ENCODE data around the gene SFRP5.

Gene SFRP5

DNA sequence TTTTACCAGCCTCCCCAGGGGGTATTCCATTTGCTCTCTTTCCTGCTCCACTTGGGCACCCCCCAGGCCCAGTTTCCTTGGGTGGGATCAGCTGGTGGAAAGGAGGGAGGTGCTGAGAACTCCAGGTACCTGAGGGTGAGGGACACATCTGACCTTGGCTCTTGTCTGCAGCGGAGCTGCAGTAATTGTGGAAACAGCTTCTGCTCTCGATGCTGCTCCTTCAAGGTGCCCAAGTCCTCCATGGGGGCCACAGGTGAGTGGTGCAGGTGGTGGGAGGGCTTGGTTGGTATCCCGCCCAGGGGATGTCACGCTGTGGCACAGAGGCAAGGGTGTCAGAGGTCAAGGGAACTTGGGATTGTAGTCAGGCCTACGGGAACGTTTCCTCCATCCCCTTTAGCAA lies 14.3 kb downstream of the SFRP5 start:
- no peak overlapping the region for H2AFZ ChIP-seq (ENCODE audit: low read length)
- no peaks in the 10 kb centered on the region for H3K79me2 ChIP-seq (ENCODE audit: insufficient read depth, low read length)
- no peak overlapping the region for H3K4me3 ChIP-seq (ENCODE audit: low read depth, low read length, poor library complexity, severe bottlenecking)
- H4K20me1 ChIP-seq (ENCODE audit: insufficient read depth, low read length) = no peaks in the 10 kb centered on the region
- H3F3A ChIP-seq (ENCODE audit: insufficient read depth, low read length) = no peaks in the 10 kb centered on the region
- no peak for TF ChIP-seq CTCF (IDR thresholded peaks at IDR 0.05; ENCODE audit: low read length)
- no peak for TF ChIP-seq EZH2 (IDR thresholded peaks at IDR 0.05; ENCODE audit: borderline replicate concordance, low read length)
- H3K36me3 ChIP-seq (ENCODE audit: insufficient read depth, low read length) = peaks cover 25% of the 10 kb centered on the region
- no peaks in the 10 kb centered on the region for H3K27me3 ChIP-seq (ENCODE audit: insufficient read depth, low read length)
- H3K9me3 ChIP-seq (ENCODE audit: low read length) = no peaks in the 10 kb centered on the region
- H3K4me2 ChIP-seq (ENCODE audit: low read length) = no peak overlapping the region
- no peak overlapping the region for H3K9ac ChIP-seq (ENCODE audit: low read length)
- no peaks in the 10 kb centered on the region for H3K4me1 ChIP-seq (ENCODE audit: insufficient read depth, low read length, severe bottlenecking)
- H3K27ac ChIP-seq (ENCODE audit: low read depth, low read length, poor library complexity, severe bottlenecking) = no peak overlapping the region
- no peaks in the 10 kb centered on the region for H3K9me2 ChIP-seq (ENCODE audit: low read depth, low read length)

DNA sequence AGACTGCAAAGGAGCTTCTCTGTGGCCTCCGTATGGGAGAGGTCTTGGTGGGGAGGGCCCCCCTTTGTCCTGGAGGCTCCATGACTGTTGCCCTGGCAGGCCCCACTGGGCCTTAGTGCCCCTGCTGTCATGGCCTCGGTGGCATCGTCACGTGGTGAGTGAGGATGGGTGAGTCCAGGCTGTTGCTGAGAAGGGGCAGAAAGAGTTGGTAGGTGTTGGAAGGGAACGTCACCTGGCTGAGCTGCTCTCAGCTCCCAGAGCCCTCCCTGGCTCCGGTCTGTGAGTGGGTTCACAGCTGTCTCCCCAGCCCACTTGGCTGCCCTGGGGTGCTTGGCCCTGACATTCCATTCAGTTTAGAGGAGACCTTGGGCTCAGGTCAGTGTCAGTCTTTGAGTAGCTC lies 16.1 kb downstream of the SFRP5 start:
- no peak overlapping the region for H3K4me3 ChIP-seq (ENCODE audit: low read depth, low read length, poor library complexity, severe bottlenecking)
- no peaks in the 10 kb centered on the region for H3K9me2 ChIP-seq (ENCODE audit: low read depth, low read length)
- H3K36me3 ChIP-seq (ENCODE audit: insufficient read depth, low read length) = peaks cover 36% of the 10 kb centered on the region
- H3F3A ChIP-seq (ENCODE audit: insufficient read depth, low read length) = no peaks in the 10 kb centered on the region
- no peaks in the 10 kb centered on the region for H3K9me3 ChIP-seq (ENCODE audit: low read length)
- H3K4me2 ChIP-seq (ENCODE audit: low read length) = no peak overlapping the region
- no peak overlapping the region for H3K9ac ChIP-seq (ENCODE audit: low read length)
- H3K27ac ChIP-seq (ENCODE audit: low read depth, low read length, poor library complexity, severe bottlenecking) = no peak overlapping the region
- no peak overlapping the region for H2AFZ ChIP-seq (ENCODE audit: low read length)
- no peaks in the 10 kb centered on the region for H3K27me3 ChIP-seq (ENCODE audit: insufficient read depth, low read length)
- H3K79me2 ChIP-seq (ENCODE audit: insufficient read depth, low read length) = no peaks in the 10 kb centered on the region
- H4K20me1 ChIP-seq (ENCODE audit: insufficient read depth, low read length) = no peaks in the 10 kb centered on the region
- no peak for TF ChIP-seq CTCF (IDR thresholded peaks at IDR 0.05; ENCODE audit: low read length)
- no peak for TF ChIP-seq EZH2 (IDR thresholded peaks at IDR 0.05; ENCODE audit: borderline replicate concordance, low read length)
- no peaks in the 10 kb centered on the region for H3K4me1 ChIP-seq (ENCODE audit: insufficient read depth, low read length, severe bottlenecking)

DNA sequence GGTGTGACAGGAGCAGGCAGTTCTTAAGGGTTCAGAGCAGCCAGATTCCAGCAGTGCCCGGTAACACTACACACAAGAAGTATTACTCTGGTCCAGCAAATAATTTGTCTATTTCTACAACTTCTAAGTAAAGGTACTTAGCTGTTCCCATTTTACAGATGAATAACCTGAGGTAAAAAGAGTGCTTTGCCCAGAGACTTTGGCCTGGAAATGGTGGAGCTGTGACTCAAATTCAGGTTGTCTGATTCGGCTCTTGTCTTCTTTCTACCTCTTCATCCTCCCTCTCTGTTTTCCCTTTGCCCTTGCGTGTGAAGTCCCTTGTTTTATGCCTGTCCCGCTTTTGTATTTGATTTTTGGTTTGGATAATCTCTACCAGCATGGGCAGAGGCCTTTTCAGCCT lies 17.1 kb downstream of the SFRP5 start:
- Histone ChIP-seq H3K79me2 (ENCODE audit: insufficient read depth, low read length) (no peaks in the 10 kb centered on the region), H3K36me3 (ENCODE audit: insufficient read depth, low read length) (peaks cover 38% of the 10 kb centered on the region)

More for the DNA sequence above, 17.1 kb downstream of the SFRP5 start:
- H3F3A ChIP-seq (ENCODE audit: insufficient read depth, low read length) = no peaks in the 10 kb centered on the region
- H3K27me3 ChIP-seq (ENCODE audit: insufficient read depth, low read length) = no peaks in the 10 kb centered on the region
- no peak overlapping the region for H2AFZ ChIP-seq (ENCODE audit: low read length)
- H3K9me3 ChIP-seq (ENCODE audit: low read length) = no peaks in the 10 kb centered on the region
- no peaks in the 10 kb centered on the region for H3K9me2 ChIP-seq (ENCODE audit: low read depth, low read length)
- H3K27ac ChIP-seq (ENCODE audit: low read depth, low read length, poor library complexity, severe bottlenecking) = no peak overlapping the region
- H3K4me3 ChIP-seq (ENCODE audit: low read depth, low read length, poor library complexity, severe bottlenecking) = no peak overlapping the region
- H3K9ac ChIP-seq (ENCODE audit: low read length) = no peak overlapping the region
- H4K20me1 ChIP-seq (ENCODE audit: insufficient read depth, low read length) = no peaks in the 10 kb centered on the region
- no peak overlapping the region for H3K4me2 ChIP-seq (ENCODE audit: low read length)
- no peaks in the 10 kb centered on the region for H3K4me1 ChIP-seq (ENCODE audit: insufficient read depth, low read length, severe bottlenecking)
- TF ChIP-seq CTCF (IDR thresholded peaks at IDR 0.05; ENCODE audit: low read length) = no peak
- no peak for TF ChIP-seq EZH2 (IDR thresholded peaks at IDR 0.05; ENCODE audit: borderline replicate concordance, low read length)
